SK-N-SH treated with all-trans-retinoic acid at 6 μM for 48 hours (cell line): ENCODE measurements around the gene STRBP.

Experiments
- ATAC-seq: fragments of 200-7000 bp; cut with Tn5 transposase; 3 replicates; pipeline ENCODE4 v1.9.1; 2020; ENCODE audit warnings: mild to moderate bottlenecking, moderate library complexity
- ARNTL ChIP-seq: fragments of 450-650 bp; formaldehyde crosslinking; IDR thresholded peaks from 2 replicates; pipeline ENCODE4 v1.5.0; 2020; ENCODE audit warnings: low read depth, mild to moderate bottlenecking, moderate library complexity, borderline replicate concordance
- BACH2 ChIP-seq: fragments of 250-450 bp; sonication (Bioruptor Pico); IDR thresholded peaks from 2 replicates; pipeline ENCODE4 v1.9.0; 2021; ENCODE audit warnings: mild to moderate bottlenecking, borderline replicate concordance
- CSDC2 ChIP-seq: fragments of 250-450 bp; sonication (Bioruptor Pico); IDR thresholded peaks from 2 replicates; pipeline ENCODE4 v1.5.0; 2020; ENCODE audit warnings: mild to moderate bottlenecking, moderate library complexity
- CSRNP3 ChIP-seq: fragments of 250-450 bp; sonication (Bioruptor Pico); IDR thresholded peaks from 2 replicates; pipeline ENCODE4 v1.5.1; 2021; ENCODE audit warnings: mild to moderate bottlenecking, moderate library complexity
- ESRRG ChIP-seq: fragments of 250-450 bp; sonication (Bioruptor Pico); IDR thresholded peaks from 2 replicates; pipeline ENCODE4 v1.6.1; 2021; ENCODE audit warnings: mild to moderate bottlenecking
- GLIS3 ChIP-seq: fragments of 250-450 bp; sonication (Bioruptor Pico); IDR thresholded peaks from 2 replicates; pipeline ENCODE4 v1.5.0; 2020; ENCODE audit warnings: mild to moderate bottlenecking, moderate library complexity
- ISL1 ChIP-seq: fragments of 250-450 bp; sonication (Bioruptor Pico); IDR thresholded peaks from 2 replicates; pipeline ENCODE4 v2.1.2; 2022; ENCODE audit warnings: mild to moderate bottlenecking, moderate library complexity
- PPARA ChIP-seq: fragments of 250-450 bp; sonication (Bioruptor Pico); IDR thresholded peaks from 2 replicates; pipeline ENCODE4 v1.5.0; 2020; ENCODE audit warnings: mild to moderate bottlenecking, borderline replicate concordance
- RARB ChIP-seq: fragments of 250-450 bp; sonication (Bioruptor Pico); IDR thresholded peaks from 2 replicates; pipeline ENCODE4 v1.8.0; 2021; ENCODE audit warnings: mild to moderate bottlenecking, moderate library complexity
- SNAI2 ChIP-seq: fragments of 250-450 bp; sonication (Bioruptor Pico); IDR thresholded peaks from 2 replicates; pipeline ENCODE4 v1.5.0; 2020; ENCODE audit warnings: mild to moderate bottlenecking, moderate library complexity
- TCF4 ChIP-seq: fragments of 250-450 bp; sonication (Bioruptor Pico); IDR thresholded peaks from 2 replicates; pipeline ENCODE4 v1.8.0; 2021; ENCODE audit warnings: mild to moderate bottlenecking, moderate library complexity, borderline replicate concordance
- TOX ChIP-seq: fragments of 250-450 bp; sonication (Bioruptor Pico); IDR thresholded peaks from 2 replicates; pipeline ENCODE4 v1.8.0; 2021; ENCODE audit warnings: mild to moderate bottlenecking, moderate library complexity, borderline replicate concordance
- ZC3H10 ChIP-seq: fragments of 250-450 bp; sonication (Bioruptor Pico); IDR thresholded peaks from 2 replicates; pipeline ENCODE4 v1.5.1; 2021; ENCODE audit warnings: mild to moderate bottlenecking, moderate library complexity
- ZFP3 ChIP-seq: fragments of 250-450 bp; sonication (Bioruptor Pico); IDR thresholded peaks from 2 replicates; pipeline ENCODE4 v1.5.0; 2020; ENCODE audit warnings: mild to moderate bottlenecking, moderate library complexity
- ZFP30 ChIP-seq: fragments of 450-650 bp; formaldehyde crosslinking; IDR thresholded peaks from 2 replicates; pipeline ENCODE4 v1.5.0; 2022; ENCODE audit warnings: mild to moderate bottlenecking, moderate library complexity
- ZNF70 ChIP-seq: fragments of 450-650 bp; formaldehyde crosslinking; IDR thresholded peaks from 2 replicates; pipeline ENCODE4 v1.5.0; 2020; ENCODE audit warnings: mild to moderate bottlenecking, moderate library complexity
- ZNF8 ChIP-seq: fragments of 450-650 bp; formaldehyde crosslinking; IDR thresholded peaks from 2 replicates; pipeline ENCODE4 v1.5.0; 2020; ENCODE audit warnings: mild to moderate bottlenecking, moderate library complexity
- TF ChIP-seq, protein P1 (sequence below): fragments of 250-450 bp; sonication (Bioruptor Pico); IDR thresholded peaks from 2 replicates; pipeline ENCODE4 v1.5.1; 2020; ENCODE audit warnings: low read depth, mild to moderate bottlenecking, moderate library complexity
- TF ChIP-seq, protein P2 (sequence below): fragments of 250-450 bp; sonication (Bioruptor Pico); IDR thresholded peaks from 2 replicates; pipeline ENCODE4 v1.8.0; 2020; ENCODE audit warnings: mild to moderate bottlenecking, moderate library complexity, borderline replicate concordance
- TF ChIP-seq, protein P3 (sequence below): fragments of 250-450 bp; sonication (Bioruptor Pico); IDR thresholded peaks from 2 replicates; pipeline ENCODE4 v1.5.0; 2020; ENCODE audit warnings: mild to moderate bottlenecking, moderate library complexity

The STRBP gene

DNA sequence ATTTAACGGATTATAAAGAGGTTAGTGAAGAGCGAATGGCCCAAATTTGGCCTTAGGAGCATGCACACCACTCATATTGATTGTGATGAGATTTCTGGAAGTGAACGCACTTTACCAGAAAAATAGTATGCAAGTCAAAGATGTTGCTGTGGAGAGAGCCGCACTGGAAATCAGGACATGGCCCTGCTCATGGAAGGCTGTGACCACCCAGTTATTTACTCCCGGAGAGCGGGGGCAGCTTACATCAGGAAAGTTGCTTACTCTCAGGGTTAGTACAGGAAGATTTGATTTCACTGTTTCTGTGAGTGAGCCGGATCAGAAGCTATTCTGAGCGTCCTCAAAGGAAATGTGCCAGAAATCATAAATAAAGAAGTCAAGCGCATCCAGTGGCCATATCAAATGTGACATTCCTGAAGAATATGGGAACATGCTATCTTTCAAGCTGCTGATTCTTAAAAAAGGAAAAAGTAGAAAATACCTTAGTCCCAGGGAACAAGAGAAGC lies 42.9 kb upstream of the STRBP start:
- ATAC-seq: no peak

DNA sequence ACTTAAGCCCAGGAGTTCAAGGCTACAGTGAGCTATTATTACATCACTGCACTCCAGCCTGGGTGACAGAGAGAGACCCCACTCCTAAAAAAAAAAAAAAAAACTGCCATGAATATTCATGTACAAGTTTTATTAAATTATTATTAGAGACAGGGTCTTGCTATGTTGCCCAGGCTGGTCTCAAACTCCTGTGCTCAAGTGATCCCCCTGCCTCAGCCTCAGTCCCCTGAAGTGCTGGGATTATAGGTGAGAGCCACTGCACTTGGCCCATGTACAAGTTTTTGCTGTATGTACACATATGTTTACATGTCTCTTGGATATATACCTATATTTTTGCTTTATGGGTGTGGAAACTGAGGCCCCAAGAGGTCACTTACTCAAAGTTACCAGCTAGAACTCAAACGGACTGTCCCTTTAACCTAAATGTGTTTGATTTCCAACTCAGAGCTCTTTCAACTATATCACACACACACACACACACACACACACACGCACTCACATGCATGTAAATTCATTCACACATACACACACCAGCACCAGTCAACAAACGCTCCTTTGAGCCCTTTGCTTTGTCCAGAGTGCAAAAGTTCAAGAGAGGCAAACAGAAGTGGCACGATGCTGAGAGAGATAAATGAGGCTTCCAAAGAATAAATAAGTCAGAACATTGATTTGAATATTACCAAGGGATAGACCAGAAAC lies 42.3 kb upstream of the STRBP start:
- no peak for TF ChIP-seq CSDC2 (CRISPR knock-in tag)
- no peak for TF ChIP-seq RARB (CRISPR knock-in tag)
- TF ChIP-seq ISL1: no peak
- TF ChIP-seq, protein P1, sequence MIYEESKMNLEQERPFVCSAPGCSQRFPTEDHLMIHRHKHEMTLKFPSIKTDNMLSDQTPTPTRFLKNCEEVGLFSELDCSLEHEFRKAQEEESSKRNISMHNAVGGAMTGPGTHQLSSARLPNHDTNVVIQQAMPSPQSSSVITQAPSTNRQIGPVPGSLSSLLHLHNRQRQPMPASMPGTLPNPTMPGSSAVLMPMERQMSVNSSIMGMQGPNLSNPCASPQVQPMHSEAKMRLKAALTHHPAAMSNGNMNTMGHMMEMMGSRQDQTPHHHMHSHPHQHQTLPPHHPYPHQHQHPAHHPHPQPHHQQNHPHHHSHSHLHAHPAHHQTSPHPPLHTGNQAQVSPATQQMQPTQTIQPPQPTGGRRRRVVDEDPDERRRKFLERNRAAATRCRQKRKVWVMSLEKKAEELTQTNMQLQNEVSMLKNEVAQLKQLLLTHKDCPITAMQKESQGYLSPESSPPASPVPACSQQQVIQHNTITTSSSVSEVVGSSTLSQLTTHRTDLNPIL: no peak
- no peak for TF ChIP-seq ZFP30 (CRISPR knock-in tag)
- no peak for ATAC-seq

More for the DNA sequence above, 42.9 kb upstream of the STRBP start:
- TF ChIP-seq, protein P1: no peak
- TF ChIP-seq BACH2 (CRISPR knock-in tag) (no peak), ESRRG (CRISPR knock-in tag) (no peak)

DNA sequence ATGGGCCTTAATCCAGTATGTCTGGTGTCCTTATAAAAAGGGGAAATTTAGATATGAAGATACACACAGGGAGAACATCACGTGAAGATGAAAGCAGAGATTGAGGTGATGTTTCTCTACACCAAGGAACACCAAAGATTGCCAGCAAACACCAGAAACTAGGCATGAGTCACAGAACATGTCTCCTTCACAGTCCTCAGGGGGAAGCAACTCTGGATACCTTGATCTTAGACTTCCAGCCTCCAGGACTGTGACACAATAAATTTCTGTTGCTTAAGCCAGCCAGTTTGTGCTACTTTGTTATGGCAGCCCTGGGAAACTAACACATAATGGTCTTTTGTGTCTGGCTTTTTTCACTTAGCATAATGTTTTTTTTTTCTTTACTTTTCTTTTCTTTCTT lies 41.2 kb upstream of the STRBP start:
- no peak for TF ChIP-seq TOX (CRISPR knock-in tag)
- TF ChIP-seq PPARA: no peak
- no peak for TF ChIP-seq ARNTL (CRISPR knock-in tag)
- no peak for TF ChIP-seq ZFP30 (CRISPR knock-in tag)
- no peak for TF ChIP-seq ZNF8 (CRISPR knock-in tag)
- no peak for TF ChIP-seq ISL1
- TF ChIP-seq GLIS3 (CRISPR knock-in tag): no peak
- no peak for TF ChIP-seq BACH2 (CRISPR knock-in tag)
- ATAC-seq: no peak

GRCh38 chr9:123305879-123306278 lies 37.5 kb upstream of the STRBP start:
- TF ChIP-seq BACH2 (CRISPR knock-in tag) (no peak), CSRNP3 (CRISPR knock-in tag) (no peak), PPARA (no peak), ESRRG (CRISPR knock-in tag) (no peak), CSDC2 (CRISPR knock-in tag) (no peak), SNAI2 (CRISPR knock-in tag) (no peak), RARB (CRISPR knock-in tag) (no peak), ISL1 (no peak), ARNTL (CRISPR knock-in tag) (no peak), ZNF70 (CRISPR knock-in tag) (no peak), ZFP30 (CRISPR knock-in tag) (no peak), ZFP3 (CRISPR knock-in tag) (no peak)
- TF ChIP-seq, protein P2, sequence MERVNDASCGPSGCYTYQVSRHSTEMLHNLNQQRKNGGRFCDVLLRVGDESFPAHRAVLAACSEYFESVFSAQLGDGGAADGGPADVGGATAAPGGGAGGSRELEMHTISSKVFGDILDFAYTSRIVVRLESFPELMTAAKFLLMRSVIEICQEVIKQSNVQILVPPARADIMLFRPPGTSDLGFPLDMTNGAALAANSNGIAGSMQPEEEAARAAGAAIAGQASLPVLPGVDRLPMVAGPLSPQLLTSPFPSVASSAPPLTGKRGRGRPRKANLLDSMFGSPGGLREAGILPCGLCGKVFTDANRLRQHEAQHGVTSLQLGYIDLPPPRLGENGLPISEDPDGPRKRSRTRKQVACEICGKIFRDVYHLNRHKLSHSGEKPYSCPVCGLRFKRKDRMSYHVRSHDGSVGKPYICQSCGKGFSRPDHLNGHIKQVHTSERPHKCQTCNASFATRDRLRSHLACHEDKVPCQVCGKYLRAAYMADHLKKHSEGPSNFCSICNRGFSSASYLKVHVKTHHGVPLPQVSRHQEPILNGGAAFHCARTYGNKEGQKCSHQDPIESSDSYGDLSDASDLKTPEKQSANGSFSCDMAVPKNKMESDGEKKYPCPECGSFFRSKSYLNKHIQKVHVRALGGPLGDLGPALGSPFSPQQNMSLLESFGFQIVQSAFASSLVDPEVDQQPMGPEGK (CRISPR knock-in tag): no peak
- ATAC-seq: no peak

DNA sequence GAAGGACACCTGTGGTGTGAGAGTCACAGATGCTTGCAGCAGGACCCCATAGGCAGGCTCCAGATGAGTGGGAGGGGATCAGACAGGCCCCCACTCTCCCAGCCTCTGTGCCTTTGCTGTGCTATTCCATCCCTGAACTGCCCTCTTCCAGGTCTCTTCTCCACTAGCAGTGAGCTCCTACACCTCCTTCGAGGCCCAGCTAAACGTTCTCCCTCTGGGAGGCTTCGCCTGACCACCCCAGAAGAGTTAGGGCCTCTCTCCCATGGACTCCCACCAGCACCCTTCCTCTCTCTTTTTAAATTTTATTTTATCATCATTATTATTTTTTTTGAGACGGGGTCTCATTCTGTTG lies 35.9 kb upstream of the STRBP start:
- no peak for ATAC-seq
- no peak for TF ChIP-seq TCF4 (CRISPR knock-in tag)
- no peak for TF ChIP-seq RARB (CRISPR knock-in tag)
- TF ChIP-seq ZC3H10 (CRISPR knock-in tag): no peak
- no peak for TF ChIP-seq ISL1
- TF ChIP-seq CSRNP3 (CRISPR knock-in tag): no peak
- no peak for TF ChIP-seq PPARA
- TF ChIP-seq, protein P3, sequence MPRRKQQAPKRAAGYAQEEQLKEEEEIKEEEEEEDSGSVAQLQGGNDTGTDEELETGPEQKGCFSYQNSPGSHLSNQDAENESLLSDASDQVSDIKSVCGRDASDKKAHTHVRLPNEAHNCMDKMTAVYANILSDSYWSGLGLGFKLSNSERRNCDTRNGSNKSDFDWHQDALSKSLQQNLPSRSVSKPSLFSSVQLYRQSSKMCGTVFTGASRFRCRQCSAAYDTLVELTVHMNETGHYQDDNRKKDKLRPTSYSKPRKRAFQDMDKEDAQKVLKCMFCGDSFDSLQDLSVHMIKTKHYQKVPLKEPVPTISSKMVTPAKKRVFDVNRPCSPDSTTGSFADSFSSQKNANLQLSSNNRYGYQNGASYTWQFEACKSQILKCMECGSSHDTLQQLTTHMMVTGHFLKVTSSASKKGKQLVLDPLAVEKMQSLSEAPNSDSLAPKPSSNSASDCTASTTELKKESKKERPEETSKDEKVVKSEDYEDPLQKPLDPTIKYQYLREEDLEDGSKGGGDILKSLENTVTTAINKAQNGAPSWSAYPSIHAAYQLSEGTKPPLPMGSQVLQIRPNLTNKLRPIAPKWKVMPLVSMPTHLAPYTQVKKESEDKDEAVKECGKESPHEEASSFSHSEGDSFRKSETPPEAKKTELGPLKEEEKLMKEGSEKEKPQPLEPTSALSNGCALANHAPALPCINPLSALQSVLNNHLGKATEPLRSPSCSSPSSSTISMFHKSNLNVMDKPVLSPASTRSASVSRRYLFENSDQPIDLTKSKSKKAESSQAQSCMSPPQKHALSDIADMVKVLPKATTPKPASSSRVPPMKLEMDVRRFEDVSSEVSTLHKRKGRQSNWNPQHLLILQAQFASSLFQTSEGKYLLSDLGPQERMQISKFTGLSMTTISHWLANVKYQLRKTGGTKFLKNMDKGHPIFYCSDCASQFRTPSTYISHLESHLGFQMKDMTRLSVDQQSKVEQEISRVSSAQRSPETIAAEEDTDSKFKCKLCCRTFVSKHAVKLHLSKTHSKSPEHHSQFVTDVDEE (CRISPR knock-in tag): no peak
